NB4 (cell line): ENCODE results near the gene SNAPC3.

Source experiments
- DNase-seq: peaks from one replicate; pipeline ENCODE4 v3.0.0; 2010; ENCODE audit warnings: low read depth
- H3K4me3 ChIP-seq: one replicate; pipeline ENCODE4 v1.5.1; 2011; ENCODE audit warnings: mild to moderate bottlenecking, low read depth, low read length, moderate library complexity
- CTCF ChIP-seq: IDR thresholded peaks from one replicate; pipeline ENCODE4 v1.5.1; 2012; ENCODE audit warnings: low read depth, low read length
- MYC ChIP-seq: IDR thresholded peaks from 2 replicates; pipeline ENCODE4 v1.6.1; 2011; ENCODE audit warnings: low read depth, low read length
- POLR2A ChIP-seq: IDR thresholded peaks from 2 replicates; pipeline ENCODE4 v1.6.1; 2011; ENCODE audit warnings: mild to moderate bottlenecking; ENCODE audit not compliant: insufficient read length; ENCODE audit errors: extremely low read depth
- TF ChIP-seq, protein P1 (sequence below): IDR thresholded peaks from 2 replicates; pipeline ENCODE4 v1.6.1; 2011; ENCODE audit warnings: low read depth, low read length

SNAPC3 gene

DNA sequence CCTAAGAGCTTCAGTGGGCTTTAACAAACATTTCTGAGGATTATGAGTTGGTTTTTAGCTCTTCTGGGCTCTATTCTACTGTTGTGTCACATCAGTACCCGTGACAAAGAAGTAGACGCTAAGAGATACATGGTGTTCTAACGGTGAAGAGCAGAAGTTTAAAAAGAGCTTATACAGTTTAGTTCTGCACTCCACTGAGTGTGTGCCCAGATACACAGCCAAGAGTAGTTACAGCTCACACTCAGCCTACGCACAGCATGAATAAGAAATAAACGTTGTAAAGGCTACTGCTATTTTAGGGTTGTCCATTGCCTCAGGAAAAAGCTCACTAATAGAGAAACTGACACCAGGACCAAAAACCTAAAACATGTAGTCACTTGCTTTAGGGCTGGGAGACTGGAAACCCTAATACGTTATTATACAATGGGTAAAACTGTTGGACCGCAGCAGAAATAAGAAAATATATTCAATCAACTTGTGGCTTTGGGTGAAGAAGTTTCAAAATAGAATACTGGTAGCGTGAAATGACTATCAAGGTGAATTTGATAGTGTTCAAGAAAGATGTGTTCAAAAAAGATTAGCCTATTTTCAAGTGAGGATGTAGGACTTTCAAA, 53.4 kb downstream of the SNAPC3 start:
- H3K4me3 ChIP-seq: no peak overlapping the region
- TF ChIP-seq POLR2A: no peak
- no peak for DNase-seq

GRCh38 chr9:15480028-15480427, 57.4 kb downstream of the SNAPC3 start:
- TF ChIP-seq, protein P1, sequence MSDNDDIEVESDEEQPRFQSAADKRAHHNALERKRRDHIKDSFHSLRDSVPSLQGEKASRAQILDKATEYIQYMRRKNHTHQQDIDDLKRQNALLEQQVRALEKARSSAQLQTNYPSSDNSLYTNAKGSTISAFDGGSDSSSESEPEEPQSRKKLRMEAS: no peak
- DNase-seq: no peak
- H3K4me3 ChIP-seq: no peak overlapping the region

- H3K4me3 ChIP-seq: no peak overlapping the region
- no peak for DNase-seq
- TF ChIP-seq CTCF: no peak
- no peak for TF ChIP-seq POLR2A
- TF ChIP-seq MYC: no peak
- TF ChIP-seq, protein P1: no peak
Measured at GRCh38 chr9:15482146-15482545, 59.5 kb downstream of the SNAPC3 start.

DNA sequence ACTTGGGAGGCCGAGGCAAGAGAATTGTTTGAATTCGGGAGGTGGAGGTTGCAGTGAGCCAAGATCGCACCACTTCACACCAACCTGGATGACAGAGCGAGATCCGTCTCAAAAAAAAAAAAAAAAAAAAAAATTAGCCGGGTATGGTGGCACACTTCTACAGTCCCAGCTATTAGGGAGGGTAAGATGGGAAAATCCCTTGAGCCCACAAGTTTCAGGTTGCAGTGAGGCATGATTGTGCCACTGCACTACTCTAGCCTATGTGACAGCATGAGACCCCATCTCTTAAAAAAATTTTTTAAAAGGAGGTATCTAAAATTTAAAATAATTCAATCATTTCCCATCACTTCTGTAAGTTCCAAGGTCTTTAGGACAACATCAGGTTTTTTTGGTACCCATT, 62.1 kb downstream of the SNAPC3 start:
- no peak for DNase-seq

GRCh38 chr9:15485836-15486666, 63.4 kb downstream of the SNAPC3 start:
- peak; percentile 44 for DNase-seq
- peak; percentile 51 for TF ChIP-seq CTCF
- no peak for TF ChIP-seq POLR2A
- TF ChIP-seq, protein P1: no peak
- no peak for TF ChIP-seq MYC

More for the DNA sequence above, 62.1 kb downstream of the SNAPC3 start:
- H3K4me3 ChIP-seq: no peak overlapping the region
- no peak for TF ChIP-seq CTCF
- TF ChIP-seq, protein P1: no peak
- TF ChIP-seq POLR2A: no peak
- TF ChIP-seq MYC: no peak

GRCh38 chr9:15491950-15492349, 69.3 kb downstream of the SNAPC3 start:
- no peak for TF ChIP-seq CTCF
- TF ChIP-seq POLR2A: no peak
- TF ChIP-seq, protein P1: no peak
- TF ChIP-seq MYC: no peak
- no peak for DNase-seq
- no peak overlapping the region for H3K4me3 ChIP-seq

More at GRCh38 chr9:15485836-15486666, 63.4 kb downstream of the SNAPC3 start:
- H3K4me3 ChIP-seq: no peak overlapping the region
